ENCODE data around the gene POLD3.

DNA sequence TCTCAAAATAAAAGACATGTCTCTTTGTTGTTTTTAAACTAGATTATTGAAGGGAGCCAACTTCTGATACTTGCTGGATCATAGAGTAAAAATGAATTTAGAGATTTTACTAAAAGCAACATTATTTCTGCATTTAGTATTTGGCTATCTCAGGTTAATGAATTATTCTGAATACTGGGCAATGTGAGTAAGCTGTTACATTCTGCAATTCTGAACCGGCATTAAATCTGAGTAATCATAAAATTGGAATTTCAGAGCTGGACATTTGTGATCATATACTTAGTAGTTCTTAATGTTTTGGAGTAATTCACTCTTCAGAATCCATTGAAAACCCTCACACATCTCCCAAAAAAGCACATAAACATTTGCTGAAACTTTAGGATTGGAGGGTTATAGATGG is 11.5 kb downstream of the POLD3 start:
- TF ChIP-seq, protein P1, sequence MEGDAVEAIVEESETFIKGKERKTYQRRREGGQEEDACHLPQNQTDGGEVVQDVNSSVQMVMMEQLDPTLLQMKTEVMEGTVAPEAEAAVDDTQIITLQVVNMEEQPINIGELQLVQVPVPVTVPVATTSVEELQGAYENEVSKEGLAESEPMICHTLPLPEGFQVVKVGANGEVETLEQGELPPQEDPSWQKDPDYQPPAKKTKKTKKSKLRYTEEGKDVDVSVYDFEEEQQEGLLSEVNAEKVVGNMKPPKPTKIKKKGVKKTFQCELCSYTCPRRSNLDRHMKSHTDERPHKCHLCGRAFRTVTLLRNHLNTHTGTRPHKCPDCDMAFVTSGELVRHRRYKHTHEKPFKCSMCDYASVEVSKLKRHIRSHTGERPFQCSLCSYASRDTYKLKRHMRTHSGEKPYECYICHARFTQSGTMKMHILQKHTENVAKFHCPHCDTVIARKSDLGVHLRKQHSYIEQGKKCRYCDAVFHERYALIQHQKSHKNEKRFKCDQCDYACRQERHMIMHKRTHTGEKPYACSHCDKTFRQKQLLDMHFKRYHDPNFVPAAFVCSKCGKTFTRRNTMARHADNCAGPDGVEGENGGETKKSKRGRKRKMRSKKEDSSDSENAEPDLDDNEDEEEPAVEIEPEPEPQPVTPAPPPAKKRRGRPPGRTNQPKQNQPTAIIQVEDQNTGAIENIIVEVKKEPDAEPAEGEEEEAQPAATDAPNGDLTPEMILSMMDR (IDR thresholded peaks at IDR 0.05), result no peak
- no peak for TF ChIP-seq POLR2AphosphoS5 (IDR thresholded peaks at IDR 0.05)

All from sigmoid colon (tissue), 4 donors.